OCI-M2 (cell line): ENCODE results near the gene RBM25.
"Not testable (repeated sequence)": the region's sequence is repeated elsewhere in the genome, so short reads cannot be mapped to it uniquely, and the experiment has no call there.

Experiments used
- DNase-seq: peaks from one replicate; lab custom pipeline; 2025; ENCODE audit not compliant: unreplicated experiment; lab: John Stamatoyannopoulos, UW

The RBM25 gene

DNA sequence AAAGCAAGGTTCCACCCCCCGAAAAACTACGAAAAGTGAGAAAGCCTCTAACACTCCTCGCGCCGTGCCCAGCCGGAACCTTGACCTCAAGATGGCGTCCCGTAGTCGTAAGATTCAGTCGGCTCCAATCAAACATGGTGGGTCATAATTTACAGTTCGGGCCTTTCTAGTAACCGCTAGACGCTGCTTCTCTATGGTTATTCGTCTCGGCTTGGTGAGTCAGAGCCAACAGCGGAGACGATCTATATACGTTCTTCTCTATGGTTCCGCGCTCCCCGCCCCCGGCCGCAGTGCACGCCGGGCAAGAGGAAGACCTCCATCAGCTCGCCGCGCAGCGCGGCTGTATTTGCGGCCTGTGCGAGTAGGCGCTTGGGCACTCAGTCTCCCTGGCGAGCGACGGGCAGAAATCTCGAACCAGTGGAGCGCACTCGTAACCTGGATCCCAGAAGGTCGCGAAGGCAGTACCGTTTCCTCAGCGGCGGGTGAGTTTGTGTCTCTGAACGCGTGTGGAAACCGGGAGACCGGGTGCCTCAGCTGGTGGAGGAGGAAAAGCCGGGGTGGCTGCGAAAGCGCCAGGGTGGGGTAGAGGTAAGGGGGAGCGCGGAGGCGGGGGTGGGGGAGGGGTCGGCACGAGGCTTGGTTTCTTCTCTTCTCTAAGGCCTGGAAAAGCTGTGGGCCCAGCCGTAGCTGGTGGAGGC is at the start of gene RBM25:
Gene RBM25 (plus strand): TSS at position 311 of the 698 bp plus-strand sequence. CDS start 13,108 bp downstream, outside the sequence.
- DNase-seq = peak; percentile 96

DNA sequence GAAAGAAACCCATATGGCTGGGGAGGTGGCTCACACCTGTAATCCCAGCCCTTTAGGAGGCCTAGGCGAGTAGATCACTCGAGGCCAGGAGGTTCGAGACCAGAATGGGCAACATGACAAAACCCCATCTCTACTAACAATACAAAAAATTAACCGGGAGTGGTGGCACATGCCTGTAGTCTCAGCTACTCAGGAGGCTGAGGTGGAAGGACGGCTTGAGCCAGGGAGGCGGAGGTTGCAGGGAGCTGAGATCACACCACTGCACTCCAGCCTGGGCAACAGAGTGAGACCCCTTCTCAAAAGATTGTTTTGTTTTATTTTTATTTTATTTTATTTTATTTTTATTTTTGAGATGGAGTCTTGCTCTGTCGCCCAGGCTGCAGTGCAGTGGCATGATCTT is 47.1 kb upstream of the RBM25 start:
- DNase-seq = not testable (repeated sequence)

DNA sequence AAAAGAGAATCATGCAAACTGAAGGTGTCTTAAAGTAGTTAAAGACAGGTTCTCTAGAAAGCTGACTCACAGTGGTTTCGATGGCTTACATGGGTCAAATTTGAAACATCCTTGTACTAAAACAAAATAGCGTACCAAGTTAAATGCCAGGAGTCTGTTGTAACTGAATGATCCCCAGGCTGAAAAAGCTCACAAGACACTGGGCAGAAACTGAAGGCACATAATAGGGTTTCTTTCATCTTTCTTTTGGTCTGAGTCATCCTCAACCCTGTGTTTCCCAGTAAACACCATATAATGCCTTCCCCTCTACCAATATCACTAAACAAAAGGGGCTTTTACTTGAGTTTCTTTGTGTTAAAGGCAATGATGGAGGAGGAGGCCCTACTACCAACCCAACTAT is 44.2 kb upstream of the RBM25 start:
- DNase-seq = no peak

DNA sequence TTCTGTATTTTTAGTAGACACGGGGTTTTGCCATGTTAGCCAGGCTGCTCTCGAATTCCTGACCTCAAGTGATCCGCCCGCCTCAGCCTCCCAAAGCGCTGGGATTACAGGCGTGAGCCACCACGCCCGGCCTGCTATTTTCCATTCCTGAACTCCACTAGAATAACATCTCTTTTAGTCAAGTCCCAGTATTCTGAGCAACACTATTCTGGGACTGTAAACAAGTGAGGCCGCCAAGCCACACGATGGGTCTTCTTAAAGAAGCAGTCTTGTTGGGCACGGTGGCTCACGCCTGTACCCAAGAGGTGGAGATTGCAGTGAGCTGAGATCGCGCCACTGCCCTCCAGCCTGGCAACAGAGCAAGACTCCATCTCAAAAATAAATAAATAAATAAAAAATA is 42.8 kb upstream of the RBM25 start:
- not testable (repeated sequence) for DNase-seq

DNA sequence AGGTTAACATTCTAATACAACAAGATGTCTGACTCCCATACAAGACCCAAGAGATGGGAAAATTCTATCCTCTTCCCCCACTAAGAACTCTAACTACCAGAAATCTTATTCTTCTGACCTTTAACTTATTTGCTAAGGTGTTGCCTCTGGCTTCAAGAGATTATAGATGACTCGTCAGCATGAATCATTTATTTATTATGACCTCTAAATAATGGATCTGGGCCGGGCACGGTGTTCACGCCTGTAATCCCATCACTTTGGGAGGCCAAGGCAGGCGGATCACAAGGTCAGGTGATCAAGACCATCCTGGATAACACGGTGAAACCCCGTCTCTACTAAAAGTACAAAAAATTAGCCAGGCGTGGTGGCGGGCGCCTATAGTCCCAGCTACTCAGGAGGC is 42.3 kb upstream of the RBM25 start:
- DNase-seq = not testable (repeated sequence)

DNA sequence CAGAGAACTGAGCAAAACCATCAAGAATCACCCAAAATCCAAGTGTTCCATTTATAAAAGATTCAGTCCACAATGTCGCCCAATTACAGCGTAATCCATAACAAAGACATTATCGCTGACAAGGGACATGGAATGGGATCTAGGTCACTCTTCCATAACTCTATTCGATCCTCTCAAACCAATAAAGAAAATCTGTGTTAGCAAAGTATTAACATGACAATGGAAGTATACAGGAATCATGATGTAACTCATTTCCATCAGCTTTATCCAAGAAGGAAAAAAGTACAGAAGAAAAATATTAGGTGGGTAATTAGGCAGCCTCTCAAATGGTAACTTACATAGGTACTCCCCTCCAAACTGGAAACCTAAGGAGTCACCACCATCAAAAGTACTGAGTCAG is 36.3 kb upstream of the RBM25 start:
- DNase-seq = no peak

DNA sequence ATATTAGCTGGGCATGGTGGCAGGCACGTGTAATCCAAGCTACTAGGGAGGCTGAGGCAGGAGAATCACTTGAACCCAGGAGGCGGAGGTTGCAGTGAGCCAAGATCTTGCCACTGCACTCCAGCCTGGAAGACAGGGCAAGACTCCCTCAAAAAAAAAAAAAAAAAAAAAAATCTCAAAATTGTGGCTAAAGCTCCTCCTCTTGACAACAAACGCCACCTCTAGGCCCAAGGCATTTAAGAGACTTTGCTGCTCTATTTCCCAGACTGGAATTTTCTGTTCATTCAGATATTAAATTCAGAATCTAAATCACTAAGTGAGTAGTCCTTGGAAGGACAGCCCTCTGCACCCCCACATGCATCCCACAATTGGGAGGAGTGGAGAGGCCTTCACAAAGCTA is 32.8 kb upstream of the RBM25 start:
- DNase-seq = no peak

DNA sequence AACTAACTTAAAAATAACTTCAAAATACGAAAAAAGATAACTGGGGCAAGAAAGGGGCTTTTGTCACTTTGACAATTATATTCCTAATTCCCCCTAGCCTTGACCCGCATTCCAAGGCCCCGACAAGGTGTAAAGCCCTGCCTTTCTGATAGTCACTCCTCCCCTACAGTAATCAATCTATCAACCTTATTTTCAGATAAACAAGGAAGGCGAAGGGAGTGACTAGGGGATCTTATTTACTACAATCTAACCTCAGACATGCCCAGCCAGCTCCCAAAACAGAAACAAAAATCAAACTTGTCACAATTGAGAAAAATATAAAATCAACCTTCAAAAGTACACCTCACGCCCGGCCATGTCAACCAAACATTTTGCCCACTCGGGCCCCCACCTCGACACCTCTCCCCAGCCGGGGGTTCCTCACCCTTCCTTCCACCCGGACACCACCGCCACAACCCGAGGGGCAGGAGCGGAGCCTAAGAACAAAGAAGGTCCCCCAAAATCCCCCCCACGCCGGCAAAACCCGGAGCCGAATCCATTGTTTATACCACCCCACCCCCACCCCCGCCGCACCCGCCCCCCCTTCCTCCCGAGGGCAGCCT is 32.0 kb upstream of the RBM25 start:
- no peak for DNase-seq

DNA sequence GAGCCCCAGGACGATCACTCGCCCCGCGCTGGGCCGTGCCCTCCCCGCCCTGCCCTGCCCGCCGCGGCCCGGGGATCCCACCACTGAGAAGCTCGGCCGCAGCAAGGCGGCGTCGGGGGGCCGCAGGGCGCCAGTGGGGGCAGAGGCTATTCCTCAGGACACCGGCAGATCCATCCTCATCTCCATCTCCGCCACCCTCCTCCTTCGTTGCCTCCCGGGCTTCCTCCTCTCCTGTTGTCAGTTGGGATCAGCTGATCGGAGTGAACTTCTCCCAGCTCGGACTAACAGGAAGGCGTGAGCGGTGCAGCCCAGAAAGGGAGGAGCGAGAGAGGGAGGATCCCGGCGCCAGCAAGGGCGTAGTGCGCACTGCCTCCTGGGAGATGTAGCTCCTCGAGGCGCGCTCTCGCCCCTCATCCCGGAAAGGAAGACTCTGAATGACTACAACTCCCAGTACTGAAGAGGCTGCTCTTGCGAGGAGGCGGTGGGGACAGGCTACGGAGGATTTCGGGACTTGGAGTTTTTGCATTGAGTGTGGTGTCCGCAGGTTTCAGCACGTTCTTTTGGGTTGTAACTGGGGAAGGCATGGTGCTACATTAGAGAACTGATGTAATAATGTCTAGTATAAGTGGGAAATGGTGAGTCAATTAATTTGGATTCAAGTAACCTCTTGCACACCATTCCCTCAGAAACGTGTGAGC is 31.3 kb upstream of the RBM25 start, which contains the start of gene ZFYVE1:
Gene ZFYVE1 (minus strand): TSS at position 262 of the 698 bp plus-strand sequence. CDS start 2,598 bp downstream, outside the sequence.
- peak; percentile 97 for DNase-seq

DNA sequence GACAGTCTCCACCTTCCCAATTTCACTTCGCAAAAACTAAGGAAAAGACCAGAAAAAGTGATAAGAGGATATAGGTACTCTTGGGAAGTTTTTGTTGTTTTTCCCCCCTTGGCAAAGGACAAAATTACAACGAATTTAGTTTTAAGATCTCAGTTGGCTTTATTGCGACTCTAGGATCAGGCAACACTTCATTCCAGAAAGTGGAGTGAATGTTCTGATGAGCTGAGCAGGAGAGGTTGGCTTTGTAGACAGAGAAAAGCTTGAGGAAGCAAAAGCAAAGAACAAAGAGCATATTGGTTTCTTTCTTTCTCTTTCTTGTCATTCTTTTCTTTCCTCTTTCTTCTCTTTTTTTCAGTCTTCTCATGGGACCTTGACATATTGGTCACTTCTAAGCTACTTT is 30.8 kb upstream of the RBM25 start:
- DNase-seq = no peak

DNA sequence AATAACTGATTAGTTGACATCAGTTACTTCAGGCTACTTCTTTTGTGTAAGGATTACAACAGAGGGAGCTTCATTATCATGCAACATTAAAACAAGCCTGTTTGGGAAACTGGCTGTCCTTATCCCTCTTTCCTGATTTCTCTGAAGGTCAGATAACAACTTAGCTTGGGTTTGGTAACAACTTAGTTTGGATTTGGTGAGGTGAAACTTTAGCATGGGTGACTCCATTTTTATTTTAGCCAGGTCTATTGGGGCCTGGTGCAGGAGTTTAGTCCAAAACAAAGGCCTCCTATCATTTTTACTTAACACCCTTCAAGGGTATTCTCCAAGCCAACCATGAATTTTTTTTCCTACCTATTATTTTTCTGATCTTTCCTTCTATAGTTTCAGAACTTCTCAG is 30.4 kb upstream of the RBM25 start:
- DNase-seq = no peak

DNA sequence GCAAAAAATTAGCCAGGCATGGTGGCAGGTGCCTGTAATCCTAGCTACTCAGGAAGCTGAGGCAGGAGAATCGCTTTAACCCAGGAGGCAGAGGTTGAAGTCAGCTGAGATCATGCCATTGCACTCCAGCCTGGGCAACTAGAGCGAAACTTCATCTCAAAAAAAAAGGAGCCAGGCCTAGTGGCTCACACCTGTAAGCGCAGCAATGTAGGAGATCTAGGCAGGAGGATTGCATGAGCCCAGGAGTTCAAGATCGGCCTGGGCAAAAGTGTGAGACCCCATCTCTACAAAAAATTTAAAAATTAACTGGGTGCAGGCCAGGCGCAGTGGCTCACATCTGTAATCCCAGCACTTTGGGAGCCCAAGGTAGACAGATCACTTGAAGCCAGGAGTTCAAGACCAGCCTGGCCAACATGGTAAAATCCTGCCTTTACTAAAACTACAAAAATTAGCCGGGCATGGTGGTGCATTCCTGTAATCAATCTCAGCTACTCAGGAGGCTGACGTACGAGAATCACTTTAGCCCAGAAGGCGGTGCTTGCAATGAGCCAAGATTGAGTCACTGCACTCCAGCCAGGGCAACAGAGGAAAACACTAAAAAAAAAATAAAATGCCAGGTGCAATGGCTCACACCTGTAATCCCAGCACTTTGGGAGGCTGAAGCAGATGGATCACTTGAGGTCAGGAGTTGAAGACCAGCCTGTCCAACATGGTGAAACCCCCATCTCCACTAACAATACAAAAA is 21.5 kb upstream of the RBM25 start:
- not testable (repeated sequence) for DNase-seq

DNA sequence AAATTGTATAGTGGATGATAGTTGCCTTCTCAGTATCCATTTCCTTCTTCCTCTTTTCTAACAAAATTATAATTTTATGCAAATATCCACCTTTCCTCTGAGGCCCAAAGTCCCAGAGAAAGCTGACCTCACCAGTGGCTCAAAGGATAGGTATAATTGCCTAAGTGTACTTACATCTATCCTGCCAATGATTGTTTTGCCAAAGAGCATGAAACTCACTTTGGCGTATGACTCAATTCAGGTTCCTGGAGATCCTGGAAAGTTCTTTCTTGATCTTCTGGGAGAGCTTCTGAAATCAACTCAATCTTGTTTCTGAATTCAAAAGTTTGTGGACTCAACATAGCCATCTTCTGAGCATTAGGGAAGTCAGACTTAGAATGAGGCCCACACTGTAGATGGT is 10.5 kb upstream of the RBM25 start:
- no peak for DNase-seq

DNA sequence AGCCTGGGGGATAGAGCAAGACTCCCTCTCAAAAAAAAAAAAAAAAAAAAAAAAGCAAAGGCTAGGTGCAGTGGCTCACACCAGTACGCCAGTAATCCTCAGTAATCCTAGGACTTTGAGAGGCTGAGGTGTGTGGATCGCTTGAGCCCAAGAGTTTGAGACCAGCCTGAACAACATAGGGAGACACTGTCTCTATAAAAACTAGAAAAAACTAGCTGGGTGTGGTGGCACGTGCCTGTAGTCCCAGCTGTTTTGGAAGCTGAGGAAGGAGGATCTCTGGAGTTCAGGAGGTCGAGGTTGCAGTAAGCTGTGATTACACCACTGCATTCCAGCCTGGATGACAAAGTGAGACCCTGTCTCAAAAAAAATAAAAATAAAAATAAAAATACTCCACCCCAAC is 8.9 kb upstream of the RBM25 start:
- DNase-seq = no peak

DNA sequence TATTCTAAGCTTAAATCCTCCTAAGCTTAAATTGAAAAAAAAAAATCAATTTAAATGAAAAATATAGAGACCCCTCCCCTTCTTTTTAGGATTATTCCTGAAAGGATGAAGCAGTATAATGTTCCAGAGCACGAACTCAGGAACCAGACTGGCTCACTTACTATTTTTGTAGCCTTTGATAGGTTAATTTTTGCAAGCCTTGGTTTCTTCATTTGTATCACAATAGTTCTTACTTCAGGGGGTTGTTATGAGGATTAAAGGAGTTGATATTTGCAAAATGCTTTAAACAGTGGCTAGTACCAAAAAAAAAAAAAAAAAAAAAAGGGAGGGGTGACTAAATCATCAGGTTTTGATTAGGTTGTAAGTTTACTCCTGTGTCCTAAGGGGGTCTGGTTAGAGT is 3.1 kb upstream of the RBM25 start:
- no peak for DNase-seq

DNA sequence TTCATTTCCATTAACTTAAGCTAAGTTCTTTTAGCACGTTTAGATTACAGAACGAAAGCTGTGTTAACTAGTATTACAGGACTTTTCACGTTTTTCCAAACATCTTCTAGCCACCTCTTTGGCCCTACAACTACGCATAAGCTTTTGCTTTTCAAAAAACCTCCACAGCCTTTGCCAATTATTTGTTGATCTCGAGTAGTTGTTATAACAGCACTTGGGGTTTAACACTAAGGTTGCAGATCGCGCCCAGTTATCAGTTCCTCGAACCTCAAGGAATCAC is 450 bp upstream of the RBM25 start:
- DNase-seq = no peak

DNA sequence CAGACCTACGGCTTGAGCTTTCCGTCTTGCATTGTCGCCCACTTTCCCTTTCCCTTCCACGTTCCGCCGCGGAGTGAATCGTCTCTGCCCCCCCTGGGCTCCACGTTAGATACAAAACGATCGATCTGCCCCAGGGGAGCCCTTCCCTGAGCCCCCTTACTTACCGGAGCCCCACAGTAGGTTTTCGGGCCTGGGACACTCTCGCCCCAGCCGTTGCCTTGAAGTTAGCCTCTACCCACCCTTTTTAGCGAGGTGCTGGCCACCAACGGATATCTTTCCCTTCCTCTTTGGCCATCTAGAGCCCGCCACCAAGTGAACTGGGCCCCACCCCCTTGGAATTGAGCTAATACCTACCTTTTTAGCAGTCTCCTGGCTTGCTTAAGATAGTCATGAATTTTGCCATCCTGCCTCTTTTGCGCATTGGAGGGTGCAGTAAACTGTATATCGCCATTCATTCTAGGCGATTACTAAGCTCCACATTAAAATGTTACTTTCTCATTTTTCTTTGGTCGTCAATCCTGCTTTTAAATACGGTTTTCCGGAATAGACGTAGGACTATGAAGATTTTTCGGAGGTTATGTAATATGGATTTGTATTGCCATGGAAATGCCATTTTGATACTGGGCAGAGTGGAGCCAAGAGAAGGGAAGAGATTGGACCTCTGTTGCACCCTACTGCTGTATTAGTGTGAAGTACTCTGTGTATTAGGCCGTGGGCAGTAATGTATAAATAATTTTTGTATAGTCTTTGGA is 764 bp downstream of the RBM25 start:
- DNase-seq = no peak

DNA sequence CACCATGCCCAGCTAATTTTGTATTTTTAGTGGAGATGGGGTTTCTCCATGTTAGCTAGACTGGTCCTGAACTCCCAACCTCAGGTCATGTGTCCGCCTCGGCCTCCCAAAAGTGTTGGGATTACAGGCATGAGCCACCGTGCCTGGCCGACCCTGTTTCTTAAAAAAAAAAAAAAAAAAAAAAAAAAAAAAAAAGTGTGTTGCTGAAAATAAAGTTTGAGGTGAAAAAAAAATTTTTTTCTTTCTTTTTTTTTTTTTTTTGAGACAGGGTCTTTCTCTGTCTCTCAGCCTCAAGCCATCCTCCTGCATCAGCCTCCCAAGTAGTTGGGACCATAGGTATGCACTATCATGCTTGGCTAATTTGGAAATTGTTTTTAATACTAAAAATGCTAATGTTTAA is 11.3 kb downstream of the RBM25 start:
- DNase-seq = no peak

DNA sequence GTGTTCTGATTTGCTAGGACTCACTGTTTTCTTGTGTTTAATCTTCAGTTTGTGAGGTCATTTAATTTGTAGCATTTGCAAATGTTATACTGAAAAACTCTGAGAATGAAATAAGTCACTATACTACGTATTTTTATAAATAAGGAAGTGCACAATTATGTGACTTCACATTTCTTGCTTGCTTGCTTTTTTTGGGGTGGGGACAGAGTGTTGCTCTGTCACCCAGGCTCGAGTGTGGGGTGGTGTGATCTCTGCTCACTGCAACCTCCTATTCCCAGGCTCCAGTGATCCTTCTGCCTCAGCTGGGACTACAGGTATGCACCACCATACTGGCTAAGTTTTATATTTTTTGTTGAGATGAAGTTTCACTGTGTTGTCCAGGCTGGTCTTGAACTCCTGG is 32.7 kb downstream of the RBM25 start:
- DNase-seq = no peak

DNA sequence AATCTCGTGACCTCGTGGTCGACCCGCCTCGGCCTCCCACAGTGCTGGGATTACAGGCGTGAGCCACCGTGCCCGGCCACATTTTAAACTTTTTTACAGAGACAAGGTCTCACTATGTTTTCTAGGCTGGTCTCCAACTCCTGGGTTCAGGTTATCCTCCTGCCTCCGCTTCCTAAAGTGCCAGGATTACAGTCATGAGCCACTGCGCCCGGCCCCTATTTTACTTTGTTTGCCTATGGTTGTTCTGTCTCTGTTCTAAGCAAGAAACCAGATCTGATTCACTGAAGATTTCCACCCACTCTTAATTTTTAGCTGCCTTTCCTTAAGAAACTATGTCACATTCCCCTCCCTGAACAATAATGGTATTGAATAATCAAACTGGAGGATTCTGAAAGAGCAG is 39.1 kb downstream of the RBM25 start:
- DNase-seq = no peak

DNA sequence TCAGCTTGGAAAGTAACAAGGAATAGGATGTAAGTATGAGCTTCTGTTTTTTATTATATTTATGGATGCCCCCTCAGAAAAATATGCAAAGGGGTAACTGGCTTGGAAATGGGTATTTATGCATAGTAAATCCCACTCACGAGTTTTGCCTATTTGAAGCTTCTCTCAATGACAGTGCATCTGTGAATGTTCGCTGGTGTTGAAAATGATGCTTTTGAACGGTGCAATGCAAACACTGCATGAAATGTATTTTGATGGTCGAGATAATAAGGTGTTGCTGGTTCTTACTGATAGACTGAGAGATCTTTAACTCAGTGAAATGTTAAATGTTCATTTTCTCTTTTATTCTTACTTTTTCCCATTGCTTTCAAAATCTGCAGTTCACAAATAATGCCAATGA is 42.0 kb downstream of the RBM25 start:
- no peak for DNase-seq
